Peyer's patch (tissue), 4 donors: ENCODE measurements around the gene LARGE2.

ENCODE experiments used
- POLR2A ChIP-seq, 2 donors: fragments of 450-650 bp; IDR thresholded peaks; one replicate each; pipeline ENCODE4 v1.5.1; 2017; ENCODE audit warnings: antibody characterized with exemption in 2 of 2, mild to moderate bottlenecking in 2 of 2, moderate library complexity in 2 of 2
- TF ChIP-seq, protein P1 (sequence below), 6 experiments: fragments of 450-650 bp in 4 of 6; fragments of 200-600 bp in 2 of 6; sonication (generic) in 1 of 6; IDR thresholded peaks; one replicate each; pipeline ENCODE4 v1.5.1; 2017 to 2019; ENCODE audit warnings: antibody characterized with exemption in 6 of 6, mild to moderate bottlenecking in 3 of 6, moderate library complexity in 1 of 6

DNA sequence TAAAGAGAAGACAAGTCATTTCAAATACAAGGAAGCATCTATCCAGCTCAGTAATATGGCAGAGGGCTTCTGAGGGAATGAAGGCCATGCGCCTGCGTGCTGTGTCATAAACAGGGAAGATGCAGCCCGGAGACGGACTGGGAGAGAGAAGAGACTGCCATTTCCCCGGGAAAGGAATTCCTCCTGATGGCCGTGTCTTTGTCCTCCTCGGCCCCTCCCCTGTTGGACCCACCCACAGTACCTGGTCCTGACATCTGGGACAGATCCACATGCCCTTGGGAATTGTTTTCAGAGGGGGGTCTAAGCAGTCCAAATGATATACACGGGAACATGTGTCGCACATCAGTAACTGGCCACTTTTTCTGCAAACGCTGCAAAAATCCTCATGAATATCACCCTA lies 15.5 kb downstream of the LARGE2 start:
- TF ChIP-seq POLR2A (IDR thresholded peaks at IDR 0.05), result no peak
- TF ChIP-seq, protein P1, sequence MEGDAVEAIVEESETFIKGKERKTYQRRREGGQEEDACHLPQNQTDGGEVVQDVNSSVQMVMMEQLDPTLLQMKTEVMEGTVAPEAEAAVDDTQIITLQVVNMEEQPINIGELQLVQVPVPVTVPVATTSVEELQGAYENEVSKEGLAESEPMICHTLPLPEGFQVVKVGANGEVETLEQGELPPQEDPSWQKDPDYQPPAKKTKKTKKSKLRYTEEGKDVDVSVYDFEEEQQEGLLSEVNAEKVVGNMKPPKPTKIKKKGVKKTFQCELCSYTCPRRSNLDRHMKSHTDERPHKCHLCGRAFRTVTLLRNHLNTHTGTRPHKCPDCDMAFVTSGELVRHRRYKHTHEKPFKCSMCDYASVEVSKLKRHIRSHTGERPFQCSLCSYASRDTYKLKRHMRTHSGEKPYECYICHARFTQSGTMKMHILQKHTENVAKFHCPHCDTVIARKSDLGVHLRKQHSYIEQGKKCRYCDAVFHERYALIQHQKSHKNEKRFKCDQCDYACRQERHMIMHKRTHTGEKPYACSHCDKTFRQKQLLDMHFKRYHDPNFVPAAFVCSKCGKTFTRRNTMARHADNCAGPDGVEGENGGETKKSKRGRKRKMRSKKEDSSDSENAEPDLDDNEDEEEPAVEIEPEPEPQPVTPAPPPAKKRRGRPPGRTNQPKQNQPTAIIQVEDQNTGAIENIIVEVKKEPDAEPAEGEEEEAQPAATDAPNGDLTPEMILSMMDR (IDR thresholded peaks at IDR 0.05), result no peak
